GM23338 (cell line): Measurements from ENCODE around the gene ZBTB44. TPM values are rescaled to one million over a fixed set of nuclear protein-coding genes. Genes with fewer than 3 reads are reported as not detected.

ENCODE experiments used
- ATAC-seq: fragments of 200-7000 bp; cut with Tn5 transposase; 3 replicates; pipeline ENCODE4 v1.9.1; 2020
- DNase-seq: peaks from one replicate; pipeline ENCODE4 v3.0.0-alpha.2; 2015; ENCODE audit warnings: low spot score
- H2AFZ ChIP-seq: fragments of 200-600 bp; sonication (generic); 2 replicates; pipeline ENCODE4 v1.8.0; 2016; ENCODE audit warnings: antibody characterized with exemption, mild to moderate bottlenecking, moderate library complexity
- H3F3A ChIP-seq: fragments of 200-600 bp; sonication (generic); replicated peaks from 2 replicates; pipeline ENCODE4 v1.8.0; 2017; ENCODE audit warnings: antibody characterized with exemption, mixed run types, low read depth
- H3K27ac ChIP-seq: fragments of 200-600 bp; sonication (generic); 2 replicates; pipeline ENCODE4 v1.6.1; 2016; ENCODE audit warnings: low read depth
- H3K27me3 ChIP-seq: fragments of 200-600 bp; sonication (generic); 2 replicates; pipeline ENCODE4 v1.8.0; 2016; ENCODE audit warnings: mild to moderate bottlenecking, mixed run types, moderate library complexity; ENCODE audit not compliant: insufficient read depth
- H3K36me3 ChIP-seq: fragments of 200-600 bp; sonication (generic); 2 replicates; pipeline ENCODE4 v1.8.0; 2016; ENCODE audit warnings: mild to moderate bottlenecking; ENCODE audit not compliant: insufficient read depth
- H3K4me1 ChIP-seq: fragments of 200-600 bp; sonication (generic); 2 replicates; pipeline ENCODE4 v1.8.0; 2016; ENCODE audit warnings: mild to moderate bottlenecking, moderate library complexity; ENCODE audit not compliant: insufficient read depth
- H3K4me2 ChIP-seq: fragments of 200-600 bp; sonication (generic); 2 replicates; pipeline ENCODE4 v1.7.1; 2017; ENCODE audit warnings: mixed run types
- H3K4me3 ChIP-seq: fragments of 200-600 bp; sonication (generic); 2 replicates; pipeline ENCODE4 v1.6.1; 2016; ENCODE audit warnings: mixed run types
- H3K79me2 ChIP-seq: fragments of 200-600 bp; sonication (generic); replicated peaks from 2 replicates; pipeline ENCODE4 v1.8.0; 2017; ENCODE audit warnings: mild to moderate bottlenecking; ENCODE audit not compliant: insufficient read depth
- H3K9me2 ChIP-seq: fragments of 200-600 bp; sonication (generic); 2 replicates; pipeline ENCODE4 v1.8.0; 2017; ENCODE audit not compliant: insufficient read depth
- H4K20me1 ChIP-seq: fragments of 200-600 bp; sonication (generic); replicated peaks from 2 replicates; pipeline ENCODE4 v1.8.0; 2017; ENCODE audit warnings: mild to moderate bottlenecking; ENCODE audit not compliant: insufficient read depth
- H3K27ac Mint-ChIP-seq: 2 replicates; pipeline ENCODE4 v1.8.0; 2020; ENCODE audit warnings: inconsistent platforms, mild to moderate bottlenecking, moderate library complexity, mixed read lengths
- H3K27me3 Mint-ChIP-seq: 3 replicates; pipeline ENCODE4 v1.8.0; 2022; ENCODE audit warnings: low read depth, mild to moderate bottlenecking, moderate library complexity, mixed read lengths, inconsistent platforms; ENCODE audit not compliant: insufficient read depth, poor library complexity
- H3K36me3 Mint-ChIP-seq: 3 replicates; pipeline ENCODE4 v1.8.0; 2021; ENCODE audit warnings: low read depth, mild to moderate bottlenecking, inconsistent platforms, moderate library complexity, mixed read lengths
- H3K4me1 Mint-ChIP-seq: 3 replicates; pipeline ENCODE4 v1.8.0; 2020; ENCODE audit warnings: mild to moderate bottlenecking, inconsistent platforms, mixed read lengths
- H3K4me3 Mint-ChIP-seq: 3 replicates; pipeline ENCODE4 v1.8.0; 2021; ENCODE audit warnings: moderate library complexity, mild to moderate bottlenecking, inconsistent platforms, mixed read lengths
- H3K9me3 Mint-ChIP-seq: 3 replicates; pipeline ENCODE4 v1.8.0; 2020; ENCODE audit warnings: moderate library complexity, mild to moderate bottlenecking, inconsistent platforms, mixed read lengths
- CREB1 ChIP-seq: fragments of 250-450 bp; sonication (Bioruptor Pico); IDR thresholded peaks from 2 replicates; pipeline ENCODE4 v1.5.0; 2020; ENCODE audit warnings: low read depth, mild to moderate bottlenecking, moderate library complexity
- ETS1 ChIP-seq: IDR thresholded peaks from 2 replicates; pipeline ENCODE4 v1.6.1; 2016; ENCODE audit warnings: antibody characterized with exemption
- EZH2 ChIP-seq: fragments of 200-600 bp; sonication (generic); IDR thresholded peaks from one replicate; pipeline ENCODE4 v1.8.0; 2017; ENCODE audit warnings: antibody characterized with exemption, mild to moderate bottlenecking, low read depth; ENCODE audit not compliant: unreplicated experiment
- EZH2phosphoT487 ChIP-seq: fragments of 200-600 bp; sonication (generic); IDR thresholded peaks from one replicate; pipeline ENCODE4 v1.8.1; 2018; ENCODE audit warnings: antibody characterized with exemption; ENCODE audit not compliant: unreplicated experiment
- JUNB ChIP-seq: IDR thresholded peaks from one replicate; pipeline ENCODE4 v1.6.1; 2016; ENCODE audit warnings: antibody characterized with exemption; ENCODE audit not compliant: unreplicated experiment
- NANOG ChIP-seq: IDR thresholded peaks from 2 replicates; pipeline ENCODE4 v1.6.1; 2016; ENCODE audit warnings: antibody characterized with exemption, borderline replicate concordance
- POLR2AphosphoS5 ChIP-seq: IDR thresholded peaks from 2 replicates; pipeline ENCODE4 v1.6.1; 2016; ENCODE audit warnings: antibody characterized with exemption, low read depth
- REST ChIP-seq: IDR thresholded peaks from one replicate; pipeline ENCODE4 v1.6.1; 2018; ENCODE audit warnings: antibody characterized with exemption; ENCODE audit not compliant: unreplicated experiment
- STAT1 ChIP-seq: IDR thresholded peaks from one replicate; pipeline ENCODE4 v1.6.1; 2016; ENCODE audit warnings: antibody characterized with exemption; ENCODE audit not compliant: unreplicated experiment
- ZNF114 ChIP-seq: fragments of 250-450 bp; sonication (Bioruptor Pico); IDR thresholded peaks from 2 replicates; pipeline ENCODE4 v1.5.0; 2020; ENCODE audit warnings: mild to moderate bottlenecking, moderate library complexity
- ZNF331 ChIP-seq: fragments of 250-450 bp; sonication (Bioruptor Pico); IDR thresholded peaks from 2 replicates; pipeline ENCODE4 v1.5.0; 2020; ENCODE audit warnings: low read depth, mild to moderate bottlenecking, moderate library complexity
- ZNF462 ChIP-seq: fragments of 250-450 bp; sonication (Bioruptor Pico); IDR thresholded peaks from 2 replicates; pipeline ENCODE4 v1.5.0; 2020; ENCODE audit warnings: mild to moderate bottlenecking, moderate library complexity
- polyA plus RNA-seq: library from polyadenylated mRNA; unstranded; fragments of >200 nt; fragmentation: Nextera tagmentation; extraction: Ambion mirVana; gene quantifications from 2 replicates; pipeline ENCODE4 v1.2.1, GENCODE V29; 2016
- total RNA-seq: library from RNA; depleted of rRNA; stranded (reverse); fragments of >200 nt; shearing (Covaris generic); gene quantifications from 2 replicates; pipeline ENCODE4 v1.2.3, GENCODE V29; 2014
- TF ChIP-seq, protein P1 (sequence below), 2 experiments: fragments of 200-600 bp in 1 of 2; sonication (generic) in 1 of 2; conservative IDR thresholded peaks; 2 replicates each; pipeline versions ENCODE4 v1.5.1 to v1.6.1; 2016 to 2017; ENCODE audit warnings: antibody characterized with exemption in 2 of 2, low read depth in 2 of 2, mild to moderate bottlenecking in 2 of 2, moderate library complexity in 1 of 2

Gene ZBTB44
- total and polyA plus RNA-seq, 2 experiments from 2014 or later, result 61.2 to 102 TPM

DNA sequence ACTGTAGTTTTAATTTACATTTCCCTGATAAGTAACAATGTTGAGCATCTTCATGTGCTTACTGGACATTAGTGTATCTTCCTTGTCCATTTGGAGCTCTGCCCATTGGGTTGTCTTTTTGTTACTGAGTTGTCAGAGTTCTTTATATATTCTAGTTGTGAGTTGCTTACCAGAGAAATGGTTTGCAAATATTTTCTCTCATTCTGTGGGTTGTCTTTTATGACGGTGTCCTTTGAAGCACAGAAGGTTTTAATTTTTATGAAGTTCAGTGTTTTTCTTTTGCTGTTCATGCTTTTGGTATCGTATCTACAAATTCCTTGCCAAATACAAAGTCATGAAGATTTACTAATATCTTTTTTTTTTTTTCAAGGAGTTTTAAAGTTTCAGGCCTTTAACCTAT, 42.4 kb downstream of the ZBTB44 start:
- no peak overlapping the region for H3K4me3 ChIP-seq
- H3K9me2 ChIP-seq, result no peaks in the 10 kb centered on the region
- no peak overlapping the region for H3K4me2 ChIP-seq
- no peaks in the 10 kb centered on the region for H3K27me3 ChIP-seq
- no peaks in the 10 kb centered on the region for H3K4me1 ChIP-seq
- Mint-ChIP-seq H3K4me3 (no peak overlapping the region), H3K27ac (no peak overlapping the region), H3K36me3 (peaks cover 12% of the 10 kb centered on the region; the same call in 2 of the 3 replicates), H3K27me3 (peaks cover 2% of the 10 kb centered on the region), H3K9me3 (no peaks in the 10 kb centered on the region), H3K4me1 (peaks cover 8% of the 10 kb centered on the region; the same call in 1 of the 3 replicates)
- H3K36me3 ChIP-seq, result no peaks in the 10 kb centered on the region
- DNase-seq, result no peak
- TF ChIP-seq STAT1, result no peak
- TF ChIP-seq, protein P1, sequence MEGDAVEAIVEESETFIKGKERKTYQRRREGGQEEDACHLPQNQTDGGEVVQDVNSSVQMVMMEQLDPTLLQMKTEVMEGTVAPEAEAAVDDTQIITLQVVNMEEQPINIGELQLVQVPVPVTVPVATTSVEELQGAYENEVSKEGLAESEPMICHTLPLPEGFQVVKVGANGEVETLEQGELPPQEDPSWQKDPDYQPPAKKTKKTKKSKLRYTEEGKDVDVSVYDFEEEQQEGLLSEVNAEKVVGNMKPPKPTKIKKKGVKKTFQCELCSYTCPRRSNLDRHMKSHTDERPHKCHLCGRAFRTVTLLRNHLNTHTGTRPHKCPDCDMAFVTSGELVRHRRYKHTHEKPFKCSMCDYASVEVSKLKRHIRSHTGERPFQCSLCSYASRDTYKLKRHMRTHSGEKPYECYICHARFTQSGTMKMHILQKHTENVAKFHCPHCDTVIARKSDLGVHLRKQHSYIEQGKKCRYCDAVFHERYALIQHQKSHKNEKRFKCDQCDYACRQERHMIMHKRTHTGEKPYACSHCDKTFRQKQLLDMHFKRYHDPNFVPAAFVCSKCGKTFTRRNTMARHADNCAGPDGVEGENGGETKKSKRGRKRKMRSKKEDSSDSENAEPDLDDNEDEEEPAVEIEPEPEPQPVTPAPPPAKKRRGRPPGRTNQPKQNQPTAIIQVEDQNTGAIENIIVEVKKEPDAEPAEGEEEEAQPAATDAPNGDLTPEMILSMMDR (conservative IDR thresholded peaks at IDR 0.05; ENCODE audit: low read depth in 2 of 2), result no peak
- TF ChIP-seq ETS1, result no peak
- no peak for TF ChIP-seq JUNB
- TF ChIP-seq ZNF462, result no peak
- TF ChIP-seq POLR2AphosphoS5, result no peak
- no peak for TF ChIP-seq EZH2phosphoT487
- no peak for TF ChIP-seq EZH2
- no peak for TF ChIP-seq REST
- no peak for TF ChIP-seq ZNF114 (CRISPR knock-in tag)
- TF ChIP-seq NANOG, result no peak
- TF ChIP-seq ZNF331 (CRISPR knock-in tag), result no peak
- no peak for TF ChIP-seq CREB1 (CRISPR knock-in tag)
- peaks cover 67% of the 10 kb centered on the region for H3K79me2 ChIP-seq
- no peak overlapping the region for H3K27ac ChIP-seq
- ATAC-seq, result no peak
- peaks cover 9% of the 10 kb centered on the region for H4K20me1 ChIP-seq
- H3F3A ChIP-seq, result no peaks in the 10 kb centered on the region
- no peak overlapping the region for H2AFZ ChIP-seq
